Left ventricle myocardium inferior (tissue), 1 donor: ENCODE data around the gene ANKFN1. TPM values are rescaled to one million over a fixed set of nuclear protein-coding genes. Genes with fewer than 3 reads are reported as not detected.

Experiments used
- DNase-seq: peaks from one replicate; pipeline ENCODE4 v3.0.0-alpha.2; 2020
- H3K27ac ChIP-seq: fragments of 200-600 bp; replicated peaks from 2 replicates; pipeline ENCODE4 v1.8.0; 2021
- H3K27me3 ChIP-seq: fragments of 200-600 bp; 2 replicates; pipeline ENCODE4 v1.8.0; 2021; ENCODE audit warnings: low read depth
- H3K36me3 ChIP-seq: fragments of 200-600 bp; 2 replicates; pipeline ENCODE4 v1.8.0; 2021
- H3K4me1 ChIP-seq: fragments of 200-600 bp; 2 replicates; pipeline ENCODE4 v1.8.0; 2021
- H3K4me3 ChIP-seq: fragments of 200-600 bp; 2 replicates; pipeline ENCODE4 v1.8.0; 2021; ENCODE audit warnings: mild to moderate bottlenecking, moderate library complexity
- H3K9me3 ChIP-seq: fragments of 200-600 bp; replicated peaks from 2 replicates; pipeline ENCODE4 v1.8.0; 2021
- CTCF ChIP-seq: fragments of 200-600 bp; IDR thresholded peaks from 2 replicates; pipeline ENCODE4 v1.8.0; 2021; ENCODE audit warnings: antibody characterized with exemption, mild to moderate bottlenecking, borderline replicate concordance
- intact Hi-C: fragments of 100-400 bp; cut with micrococcal nuclease; formaldehyde crosslinking; loops from one replicate; pipeline ENCODE4 v1.11.0; 2022
- total RNA-seq: library from RNA; stranded (reverse); fragmentation: NEBNext Ultra II Directional; extraction: Animal tissue kit (Norgen Biotek cat#: 25700); gene quantifications from one replicate; pipeline ENCODE4 v1.2.1, GENCODE V29; 2021
- donor health status: DM: no; HTN: yes; CAD: no; lungs with severe emphysema.

The ANKFN1 gene
- total RNA-seq, 1 donor from 2014 or later: not detected

- Histone ChIP-seq H3K9me3 (no peaks in the 10 kb centered on the region), H3K4me1 (no peaks in the 10 kb centered on the region), H3K36me3 (no peaks in the 10 kb centered on the region), H3K27me3 (peaks cover 14% of the 10 kb centered on the region), H3K4me3 (no peak overlapping the region), H3K27ac (no peak overlapping the region)
- DNase-seq: no peak
- TF ChIP-seq CTCF: no peak
- intact Hi-C loops: no loop called here
Observed at GRCh38 chr17:56300144-56300543, 146.9 kb downstream of the ANKFN1 start.

GRCh38 chr17:56305007-56305406, 151.7 kb downstream of the ANKFN1 start:
- peaks cover 5% of the 10 kb centered on the region for H3K27me3 ChIP-seq
- no peak for DNase-seq
- no peak for TF ChIP-seq CTCF
- intact Hi-C loops: no loop called here
- H3K9me3 ChIP-seq: no peaks in the 10 kb centered on the region
- H3K4me1 ChIP-seq: no peaks in the 10 kb centered on the region
- H3K36me3 ChIP-seq: no peaks in the 10 kb centered on the region
- H3K27ac ChIP-seq: no peak overlapping the region
- no peak overlapping the region for H3K4me3 ChIP-seq

- Histone ChIP-seq H3K27ac (no peak overlapping the region), H3K27me3 (no peaks in the 10 kb centered on the region), H3K4me1 (no peaks in the 10 kb centered on the region), H3K4me3 (no peak overlapping the region), H3K9me3 (no peaks in the 10 kb centered on the region), H3K36me3 (no peaks in the 10 kb centered on the region)
- no peak for TF ChIP-seq CTCF
- no peak for DNase-seq
- intact Hi-C loops: no loop called here
Observed at GRCh38 chr17:56309897-56310296, 156.6 kb downstream of the ANKFN1 start.

- TF ChIP-seq CTCF: no peak
- H3K36me3 ChIP-seq: no peaks in the 10 kb centered on the region
Observed at GRCh38 chr17:56310782-56311181, 157.5 kb downstream of the ANKFN1 start.

GRCh38 chr17:56313201-56313600, 159.9 kb downstream of the ANKFN1 start:
- no peak overlapping the region for H3K4me3 ChIP-seq
- intact Hi-C loops: no loop called here
- no peak for DNase-seq
- TF ChIP-seq CTCF: no peak
- H3K27ac ChIP-seq: no peak overlapping the region
- H3K4me1 ChIP-seq: peaks cover 11% of the 10 kb centered on the region
- H3K36me3 ChIP-seq: no peaks in the 10 kb centered on the region
- peaks cover 8% of the 10 kb centered on the region for H3K27me3 ChIP-seq
- H3K9me3 ChIP-seq: no peaks in the 10 kb centered on the region

More at GRCh38 chr17:56310782-56311181, 157.5 kb downstream of the ANKFN1 start:
- no peak for DNase-seq
- H3K9me3 ChIP-seq: no peaks in the 10 kb centered on the region
- H3K27ac ChIP-seq: no peak overlapping the region
- intact Hi-C loops: no loop called here
- H3K4me1 ChIP-seq: no peaks in the 10 kb centered on the region
- H3K4me3 ChIP-seq: no peak overlapping the region
- H3K27me3 ChIP-seq: peaks cover 3% of the 10 kb centered on the region

- peaks cover 8% of the 10 kb centered on the region for H3K27me3 ChIP-seq
- no peak for TF ChIP-seq CTCF
- no peak overlapping the region for H3K4me3 ChIP-seq
- H3K36me3 ChIP-seq: no peaks in the 10 kb centered on the region
- H3K27ac ChIP-seq: no peak overlapping the region
- intact Hi-C loops: no loop called here
- peaks cover 13% of the 10 kb centered on the region for H3K4me1 ChIP-seq
- DNase-seq: no peak
- H3K9me3 ChIP-seq: no peaks in the 10 kb centered on the region
Observed at GRCh38 chr17:56314026-56314425, 160.8 kb downstream of the ANKFN1 start.
